G401.6 (cell line): ENCODE measurements around the gene MYO7A.

Experiments used
- FAIRE-seq: peaks from 2 replicates; lab custom pipeline; 2012; peaks lifted over from hg19 to GRCh38; lab: Jason Lieb, UNC

The MYO7A gene

GRCh38 chr11:77129069-77129841, 1.2 kb downstream of the MYO7A start:
- no peak for FAIRE-seq

GRCh38 chr11:77129842-77130756, 2.1 kb downstream of the MYO7A start:
- no peak for FAIRE-seq

- FAIRE-seq = no peak
Measured at GRCh38 chr11:77130763-77131513, 2.9 kb downstream of the MYO7A start.

- no peak for FAIRE-seq
Measured at GRCh38 chr11:77131560-77131959, 3.5 kb downstream of the MYO7A start.

- no peak for FAIRE-seq
Measured at GRCh38 chr11:77135069-77135468, 7.0 kb downstream of the MYO7A start.

GRCh38 chr11:77136074-77136473, 8.0 kb downstream of the MYO7A start:
- FAIRE-seq = no peak

GRCh38 chr11:77136784-77137420, 8.9 kb downstream of the MYO7A start:
- no peak for FAIRE-seq

- FAIRE-seq = no peak
Measured at GRCh38 chr11:77137421-77137820, 9.4 kb downstream of the MYO7A start.

- no peak for FAIRE-seq
Measured at GRCh38 chr11:77138106-77138649, 10.1 kb downstream of the MYO7A start.

GRCh38 chr11:77139201-77139600, 11.2 kb downstream of the MYO7A start:
- no peak for FAIRE-seq

GRCh38 chr11:77140231-77140851, 12.3 kb downstream of the MYO7A start:
- no peak for FAIRE-seq

- FAIRE-seq = no peak
Measured at GRCh38 chr11:77141034-77141433, 13.0 kb downstream of the MYO7A start.

GRCh38 chr11:77141475-77141874, 13.4 kb downstream of the MYO7A start:
- FAIRE-seq = no peak

GRCh38 chr11:77142091-77142975, 14.3 kb downstream of the MYO7A start:
- no peak for FAIRE-seq

GRCh38 chr11:77143405-77144020, 15.5 kb downstream of the MYO7A start:
- FAIRE-seq = no peak

- no peak for FAIRE-seq
Measured at GRCh38 chr11:77144196-77144856, 16.3 kb downstream of the MYO7A start.

GRCh38 chr11:77144857-77145428, 16.9 kb downstream of the MYO7A start:
- no peak for FAIRE-seq

- no peak for FAIRE-seq
Measured at GRCh38 chr11:77146261-77147035, 18.4 kb downstream of the MYO7A start.
